Right ventricle myocardium inferior (tissue), 1 donor: ENCODE data around the gene HNF1B. TPM values are rescaled to one million over a fixed set of nuclear protein-coding genes. Genes with fewer than 3 reads are reported as not detected.

Experiments
- ATAC-seq: fragments of 200-7000 bp; cut with Tn5 transposase; one replicate; pipeline ENCODE4 v1.9.1; 2020; ENCODE audit warnings: mild to moderate bottlenecking, moderate library complexity
- DNase-seq: peaks from one replicate; pipeline ENCODE4 v3.0.0; 2021; ENCODE audit errors: missing footprints
- intact Hi-C: fragments of 100-400 bp; cut with DNase I; formaldehyde crosslinking; loops from one replicate; pipeline ENCODE4 v1.11.0; 2022
- total RNA-seq: library from RNA; stranded (reverse); fragmentation: NEBNext Ultra II Directional; extraction: Animal tissue kit (Norgen Biotek cat#: 25700); gene quantifications from one replicate; pipeline ENCODE4 v1.2.1, GENCODE V29; 2021
- donor health status: DM: no; HTN: yes; CAD: no; lungs with severe emphysema.

HNF1B gene
- total RNA-seq, 1 donor from 2014 or later, result not detected

GRCh38 chr17:37766971-37767370, 22.1 kb upstream of the HNF1B start:
- intact Hi-C loops, result no loop called here
- ATAC-seq, result no peak
- DNase-seq, result no peak

GRCh38 chr17:37764383-37764782, 19.5 kb upstream of the HNF1B start:
- ATAC-seq (no peak), DNase-seq (no peak)
- intact Hi-C loops, result no loop called here

- ATAC-seq (no peak), DNase-seq (no peak)
- intact Hi-C loops, result no loop called here
Observed at GRCh38 chr17:37762666-37763065, 17.8 kb upstream of the HNF1B start.

- ATAC-seq (no peak), DNase-seq (no peak)
- intact Hi-C loops, result no loop called here
Observed at GRCh38 chr17:37761961-37762360, 17.1 kb upstream of the HNF1B start.

- no peak for ATAC-seq
- no peak for DNase-seq
- intact Hi-C loops, result no loop called here
Observed at GRCh38 chr17:37761059-37761458, 16.2 kb upstream of the HNF1B start.

- intact Hi-C loops, result no loop called here
- no peak for ATAC-seq
- DNase-seq, result no peak
Observed at GRCh38 chr17:37759014-37759637, 14.3 kb upstream of the HNF1B start.

- DNase-seq, result no peak
- ATAC-seq, result no peak
- intact Hi-C loops, result no loop called here
Observed at GRCh38 chr17:37756051-37756450, 11.2 kb upstream of the HNF1B start.

GRCh38 chr17:37755455-37755854, 10.6 kb upstream of the HNF1B start:
- DNase-seq, result no peak
- intact Hi-C loops, result no loop called here
- no peak for ATAC-seq

GRCh38 chr17:37754363-37754762, 9.5 kb upstream of the HNF1B start:
- intact Hi-C loops, result no loop called here
- DNase-seq (no peak), ATAC-seq (no peak)

- no peak for DNase-seq
- intact Hi-C loops, result no loop called here
- no peak for ATAC-seq
Observed at GRCh38 chr17:37752482-37752881, 7.6 kb upstream of the HNF1B start.

- intact Hi-C loops, result no loop called here
- DNase-seq (no peak), ATAC-seq (no peak)
Observed at GRCh38 chr17:37750768-37751475, 6.1 kb upstream of the HNF1B start.

- intact Hi-C loops, result no loop called here
- DNase-seq (no peak), ATAC-seq (no peak)
Observed at GRCh38 chr17:37750292-37750691, 5.4 kb upstream of the HNF1B start.

GRCh38 chr17:37747222-37747621, 2.4 kb upstream of the HNF1B start:
- no peak for DNase-seq
- no peak for ATAC-seq
- intact Hi-C loops, result no loop called here

GRCh38 chr17:37746617-37747016, 1.8 kb upstream of the HNF1B start:
- DNase-seq, result no peak
- no peak for ATAC-seq

GRCh38 chr17:37745801-37746426, 1.1 kb upstream of the HNF1B start:
- intact Hi-C loops, result no loop called here

More at GRCh38 chr17:37746617-37747016, 1.8 kb upstream of the HNF1B start:
- intact Hi-C loops, result no loop called here

GRCh38 chr17:37744633-37744927, 279 bp downstream of the HNF1B start:
- ATAC-seq (no peak), DNase-seq (no peak)
- intact Hi-C loops, result no loop called here

More at GRCh38 chr17:37745801-37746426, 1.1 kb upstream of the HNF1B start:
- ATAC-seq (no peak), DNase-seq (no peak)

- intact Hi-C loops, result no loop called here
- DNase-seq (no peak), ATAC-seq (no peak)
Observed at GRCh38 chr17:37743875-37744632, 805 bp downstream of the HNF1B start.

- ATAC-seq, result peak; percentile 23
- intact Hi-C loops, result no loop called here
- no peak for DNase-seq
Observed at GRCh38 chr17:37743612-37743874, 1.3 kb downstream of the HNF1B start.

GRCh38 chr17:37742762-37743611, 1.9 kb downstream of the HNF1B start:
- DNase-seq (no peak), ATAC-seq (no peak)
- intact Hi-C loops, result no loop called here
